IPS DF 6.9 (cell line): Measurements from ENCODE around the gene NAB2.

Experiments used
- DNase-seq: peaks from one replicate; pipeline ENCODE4 v3.0.0-alpha.2; 2013; ENCODE audit warnings: low read depth, low spot score
- H3K27ac ChIP-seq: one replicate; pipeline ENCODE4 v1.5.1; 2013; ENCODE audit warnings: low read length, control low read depth
- H3K27me3 ChIP-seq: 2 replicates; pipeline ENCODE4 v1.6.1; 2013; ENCODE audit warnings: mild to moderate bottlenecking, low read length; ENCODE audit not compliant: control insufficient read depth, insufficient read depth
- H3K36me3 ChIP-seq: 2 replicates; pipeline ENCODE4 v1.6.1; 2013; ENCODE audit warnings: low read length; ENCODE audit not compliant: control insufficient read depth, insufficient read depth
- H3K4me1 ChIP-seq: 2 replicates; pipeline ENCODE4 v1.6.1; 2013; ENCODE audit warnings: low read length; ENCODE audit not compliant: control insufficient read depth, insufficient read depth
- H3K4me3 ChIP-seq: 2 replicates; pipeline ENCODE4 v1.5.1; 2013; ENCODE audit warnings: mild to moderate bottlenecking, low read length
- H3K9me3 ChIP-seq: 2 replicates; pipeline ENCODE4 v1.6.1; 2013; ENCODE audit warnings: low read length, inconsistent platforms; ENCODE audit not compliant: control insufficient read depth, insufficient read depth
- whole genome bisulfite sequencing: extraction: QIAGEN DNeasy Blood & Tissue Kit; methylation state at CpG from one replicate; pipeline ENCODE4 v1.1.7; 2013; ENCODE audit warnings: mixed read lengths, missing lambda C conversion rate; ENCODE audit not compliant: insufficient read length, insufficient coverage; 5-methylcytosine and 5-hydroxymethylcytosine counted together

The NAB2 gene

GRCh38 chr12:57088354-57089270 lies at the start of gene NAB2:
TSS of gene NAB2 (plus strand) at chr12:57089114. CDS start at chr12:57089272, 158 bp downstream.
- H3K9me3 ChIP-seq = no peaks in the 10 kb centered on the region
- no peak within 1 kb of the TSS for H3K27ac ChIP-seq
- WGBS = no CpG with 5 or more reads among the region's 91 CpGs
- peaks cover 4% of the 10 kb centered on the region; the same call in 1 of the 2 replicates for H3K36me3 ChIP-seq
- DNase-seq = no peak
- H3K27me3 ChIP-seq = no peaks in the 10 kb centered on the region
- H3K4me1 ChIP-seq = peaks cover 5% of the 10 kb centered on the region
- H3K4me3 ChIP-seq = peak within 1 kb of the TSS; percentile 89

GRCh38 chr12:57040211-57040610 lies 48.7 kb upstream of the NAB2 start:
- Histone ChIP-seq H3K27me3 (no peaks in the 10 kb centered on the region), H3K4me3 (no peak overlapping the region), H3K9me3 (no peaks in the 10 kb centered on the region), H3K36me3 (no peaks in the 10 kb centered on the region), H3K4me1 (no peaks in the 10 kb centered on the region), H3K27ac (no peak overlapping the region)
- DNase-seq = no peak
- WGBS = 100% methylated on average over 1 of the region's 4 CpGs

- H3K27me3 ChIP-seq = no peaks in the 10 kb centered on the region
- DNase-seq = no peak
- no CpG with 5 or more reads among the region's 2 CpGs for WGBS
Observed at GRCh38 chr12:57040750-57041149, 48.2 kb upstream of the NAB2 start.

GRCh38 chr12:57042695-57043094 lies 46.2 kb upstream of the NAB2 start:
- H3K9me3 ChIP-seq = no peaks in the 10 kb centered on the region
- no peaks in the 10 kb centered on the region for H3K36me3 ChIP-seq
- no peaks in the 10 kb centered on the region for H3K4me1 ChIP-seq
- WGBS = no CpG with 5 or more reads among the region's 2 CpGs
- H3K27me3 ChIP-seq = no peaks in the 10 kb centered on the region
- no peak overlapping the region for H3K27ac ChIP-seq
- DNase-seq = no peak
- no peak overlapping the region for H3K4me3 ChIP-seq

More at GRCh38 chr12:57040750-57041149, 48.2 kb upstream of the NAB2 start:
- Histone ChIP-seq H3K4me3 (no peak overlapping the region), H3K9me3 (no peaks in the 10 kb centered on the region), H3K36me3 (no peaks in the 10 kb centered on the region), H3K27ac (no peak overlapping the region), H3K4me1 (no peaks in the 10 kb centered on the region)

GRCh38 chr12:57044468-57044867 lies 44.4 kb upstream of the NAB2 start:
- no CpG with 5 or more reads among the region's 6 CpGs for WGBS

GRCh38 chr12:57044889-57045288 lies 44.0 kb upstream of the NAB2 start:
- DNase-seq = no peak
- no peaks in the 10 kb centered on the region for H3K27me3 ChIP-seq
- WGBS = no CpG with 5 or more reads among the region's 3 CpGs
- H3K36me3 ChIP-seq = no peaks in the 10 kb centered on the region
- no peak overlapping the region for H3K4me3 ChIP-seq
- no peak overlapping the region for H3K27ac ChIP-seq
- no peaks in the 10 kb centered on the region for H3K9me3 ChIP-seq
- peaks cover 1% of the 10 kb centered on the region; the same call in 1 of the 2 replicates for H3K4me1 ChIP-seq

More at GRCh38 chr12:57044468-57044867, 44.4 kb upstream of the NAB2 start:
- no peak overlapping the region for H3K4me3 ChIP-seq
- no peak overlapping the region for H3K27ac ChIP-seq
- H3K27me3 ChIP-seq = no peaks in the 10 kb centered on the region
- H3K4me1 ChIP-seq = peaks cover 1% of the 10 kb centered on the region; the same call in 1 of the 2 replicates
- no peaks in the 10 kb centered on the region for H3K9me3 ChIP-seq
- no peak for DNase-seq
- no peaks in the 10 kb centered on the region for H3K36me3 ChIP-seq

GRCh38 chr12:57046086-57046791 lies 42.7 kb upstream of the NAB2 start:
- WGBS = no CpG with 5 or more reads among the region's 6 CpGs
- H3K36me3 ChIP-seq = no peaks in the 10 kb centered on the region
- DNase-seq = no peak
- H3K27me3 ChIP-seq = no peaks in the 10 kb centered on the region
- no peak overlapping the region for H3K4me3 ChIP-seq
- H3K27ac ChIP-seq = no peak overlapping the region
- peaks cover 1% of the 10 kb centered on the region; the same call in 1 of the 2 replicates for H3K4me1 ChIP-seq
- no peaks in the 10 kb centered on the region for H3K9me3 ChIP-seq

GRCh38 chr12:57046947-57047890 lies 41.7 kb upstream of the NAB2 start:
- WGBS = no CpG with 5 or more reads among the region's 10 CpGs

GRCh38 chr12:57047981-57048380 lies 40.9 kb upstream of the NAB2 start:
- H3K27me3 ChIP-seq = no peaks in the 10 kb centered on the region
- no peak overlapping the region for H3K27ac ChIP-seq
- H3K36me3 ChIP-seq = no peaks in the 10 kb centered on the region
- WGBS = no CpG with 5 or more reads among the region's 1 CpG
- no peak overlapping the region for H3K4me3 ChIP-seq
- no peak for DNase-seq
- H3K9me3 ChIP-seq = no peaks in the 10 kb centered on the region
- peaks cover 1% of the 10 kb centered on the region; the same call in 1 of the 2 replicates for H3K4me1 ChIP-seq

More at GRCh38 chr12:57046947-57047890, 41.7 kb upstream of the NAB2 start:
- no peak overlapping the region for H3K27ac ChIP-seq
- H3K27me3 ChIP-seq = no peaks in the 10 kb centered on the region
- no peaks in the 10 kb centered on the region for H3K36me3 ChIP-seq
- no peak overlapping the region for H3K4me3 ChIP-seq
- no peaks in the 10 kb centered on the region for H3K9me3 ChIP-seq
- DNase-seq = no peak
- peaks cover 1% of the 10 kb centered on the region; the same call in 1 of the 2 replicates for H3K4me1 ChIP-seq
